GM20000 (cell line): Measurements from ENCODE around the gene CBL.

Experiments used
- DNase-seq: peaks from one replicate; pipeline ENCODE4 v3.0.0; 2012; ENCODE audit warnings: low spot score
- TF ChIP-seq, protein P1 (sequence below): IDR thresholded peaks from 2 replicates; pipeline ENCODE4 v1.5.1; 2012; ENCODE audit warnings: mild to moderate bottlenecking, control low read depth; ENCODE audit errors: extremely low read depth, missing control alignments

Gene CBL

GRCh38 chr11:119330237-119330636 lies 124.1 kb downstream of the CBL start:
- TF ChIP-seq, protein P1, sequence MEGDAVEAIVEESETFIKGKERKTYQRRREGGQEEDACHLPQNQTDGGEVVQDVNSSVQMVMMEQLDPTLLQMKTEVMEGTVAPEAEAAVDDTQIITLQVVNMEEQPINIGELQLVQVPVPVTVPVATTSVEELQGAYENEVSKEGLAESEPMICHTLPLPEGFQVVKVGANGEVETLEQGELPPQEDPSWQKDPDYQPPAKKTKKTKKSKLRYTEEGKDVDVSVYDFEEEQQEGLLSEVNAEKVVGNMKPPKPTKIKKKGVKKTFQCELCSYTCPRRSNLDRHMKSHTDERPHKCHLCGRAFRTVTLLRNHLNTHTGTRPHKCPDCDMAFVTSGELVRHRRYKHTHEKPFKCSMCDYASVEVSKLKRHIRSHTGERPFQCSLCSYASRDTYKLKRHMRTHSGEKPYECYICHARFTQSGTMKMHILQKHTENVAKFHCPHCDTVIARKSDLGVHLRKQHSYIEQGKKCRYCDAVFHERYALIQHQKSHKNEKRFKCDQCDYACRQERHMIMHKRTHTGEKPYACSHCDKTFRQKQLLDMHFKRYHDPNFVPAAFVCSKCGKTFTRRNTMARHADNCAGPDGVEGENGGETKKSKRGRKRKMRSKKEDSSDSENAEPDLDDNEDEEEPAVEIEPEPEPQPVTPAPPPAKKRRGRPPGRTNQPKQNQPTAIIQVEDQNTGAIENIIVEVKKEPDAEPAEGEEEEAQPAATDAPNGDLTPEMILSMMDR = no peak
- DNase-seq = no peak

DNA sequence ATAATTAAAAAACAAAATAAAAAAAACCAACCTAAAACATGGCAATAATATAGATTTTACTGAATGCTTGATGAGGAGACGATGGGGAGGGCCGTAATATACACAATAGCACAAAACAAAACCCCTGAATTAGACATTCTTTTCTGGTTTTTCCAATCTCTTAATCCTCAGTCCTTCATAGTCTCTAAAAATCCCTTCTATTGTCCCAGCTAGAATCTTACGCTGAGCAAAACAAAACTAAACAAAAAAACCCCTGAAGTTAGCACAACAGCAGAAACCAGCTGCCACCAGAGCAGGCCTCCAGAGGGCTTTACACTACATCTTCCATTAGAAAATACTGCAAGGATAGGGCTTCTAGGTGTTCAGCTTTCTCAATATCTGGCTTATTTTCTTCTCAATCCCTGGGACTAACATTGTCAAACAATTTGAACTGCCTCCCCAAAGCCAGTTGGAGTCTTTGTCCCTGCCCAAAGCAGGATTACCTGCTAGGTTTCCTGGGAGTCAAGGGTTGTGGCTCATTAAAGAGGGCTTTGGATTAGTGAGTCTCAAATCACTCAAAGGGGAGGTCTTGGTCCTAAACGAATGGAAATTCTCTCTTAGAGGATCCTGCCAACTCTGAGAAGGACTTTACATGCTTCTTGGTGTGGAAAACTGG lies 126.1 kb downstream of the CBL start:
- TF ChIP-seq, protein P1 = no peak
- no peak for DNase-seq

DNA sequence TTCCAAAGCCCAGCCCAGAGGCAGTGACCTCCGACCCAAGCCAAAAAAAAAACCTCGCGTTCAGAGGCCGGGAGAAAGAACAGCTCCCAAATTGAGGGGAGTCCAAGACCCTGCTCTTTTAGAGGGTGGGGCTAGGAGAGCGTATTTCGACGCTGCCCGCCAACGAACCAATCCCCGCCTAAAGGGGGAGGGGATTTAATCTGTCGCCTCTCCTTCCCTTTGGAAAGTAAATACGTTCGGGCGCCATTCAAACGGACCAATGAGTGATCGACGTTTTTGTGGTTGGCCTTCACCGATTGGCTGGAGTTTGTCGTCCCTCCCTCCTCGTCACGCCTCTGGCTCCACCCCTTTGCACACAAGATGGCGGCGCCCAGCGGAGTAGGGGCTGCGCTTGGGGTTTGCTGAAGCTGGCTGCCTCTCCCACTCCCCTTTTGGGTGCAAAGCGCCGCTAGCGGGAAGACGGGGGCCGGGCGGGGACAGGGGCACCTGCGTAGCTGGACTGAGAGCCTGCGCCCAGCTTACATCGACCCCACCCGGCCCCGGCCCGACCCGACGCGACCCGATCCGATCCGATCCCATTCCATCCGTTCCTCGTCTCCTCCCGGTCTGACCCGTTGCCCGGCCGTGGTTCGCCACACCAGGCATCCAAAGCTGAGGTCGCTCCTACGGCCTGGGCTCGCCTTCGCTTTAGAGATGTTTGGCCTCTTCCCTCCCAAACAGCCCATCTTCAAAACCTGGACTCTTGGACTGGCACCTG lies 128.2 kb downstream of the CBL start, which contains the start of gene RNF26:
RNF26 (plus strand) TSS at position 354 of the 757 bp plus-strand sequence. CDS start 596 bp downstream, outside the sequence.
- TF ChIP-seq, protein P1 = no peak
- peak; percentile 98 for DNase-seq

DNA sequence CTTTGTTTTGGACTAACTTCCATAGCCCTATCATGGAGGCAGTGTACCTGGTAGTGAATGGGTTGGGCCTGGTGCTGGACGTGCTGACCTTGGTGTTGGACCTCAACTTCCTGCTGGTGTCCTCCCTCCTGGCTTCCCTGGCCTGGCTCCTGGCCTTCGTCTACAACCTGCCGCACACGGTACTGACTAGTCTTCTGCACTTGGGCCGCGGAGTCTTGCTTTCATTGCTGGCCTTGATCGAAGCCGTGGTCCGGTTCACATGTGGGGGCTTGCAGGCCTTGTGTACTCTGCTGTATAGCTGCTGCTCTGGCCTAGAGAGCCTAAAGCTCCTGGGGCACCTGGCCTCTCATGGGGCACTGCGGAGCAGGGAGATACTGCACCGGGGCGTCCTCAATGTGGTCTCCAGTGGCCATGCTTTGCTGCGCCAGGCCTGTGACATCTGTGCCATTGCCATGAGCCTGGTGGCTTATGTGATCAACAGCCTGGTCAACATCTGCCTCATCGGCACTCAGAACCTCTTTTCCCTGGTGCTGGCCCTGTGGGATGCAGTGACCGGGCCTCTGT lies 129.0 kb downstream of the CBL start:
- TF ChIP-seq, protein P1 = no peak
- no peak for DNase-seq

- TF ChIP-seq, protein P1 = no peak
- DNase-seq = no peak
Measured at GRCh38 chr11:119335655-119336543, 129.8 kb downstream of the CBL start.

DNA sequence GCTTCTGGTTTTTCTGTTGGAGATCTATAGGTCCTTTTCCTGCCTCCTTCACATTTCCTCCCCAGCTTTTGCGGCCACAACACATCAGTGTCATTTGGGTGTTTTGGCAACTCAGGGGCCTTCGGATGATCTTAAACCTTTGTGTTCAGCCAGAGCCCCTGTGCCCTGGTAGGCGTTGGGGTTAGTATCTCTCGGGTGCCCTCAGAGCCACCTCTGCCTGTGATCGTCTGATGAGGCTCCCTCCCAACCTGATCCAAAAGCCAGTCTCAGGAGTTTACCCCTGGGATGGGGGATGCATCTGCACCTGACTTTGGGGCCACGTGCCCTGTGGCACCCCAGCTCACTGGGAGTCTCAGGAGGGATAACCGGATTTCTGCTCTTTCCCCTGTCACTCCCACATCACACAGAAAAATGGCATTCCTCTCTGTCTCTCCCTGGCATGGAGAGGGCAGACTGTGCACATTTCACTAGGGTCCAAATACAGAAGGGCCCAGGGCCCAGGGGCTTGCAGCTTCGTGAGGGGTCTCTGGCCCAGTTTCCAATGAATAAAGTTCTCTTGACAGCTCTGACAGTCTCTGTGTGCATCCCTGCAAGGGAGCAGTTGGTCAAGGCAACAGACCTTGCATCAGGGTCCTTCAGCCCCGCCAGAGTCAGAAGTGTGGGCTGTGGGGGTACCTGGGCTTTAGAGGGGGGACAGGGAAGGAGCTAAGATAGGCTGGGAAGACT lies 130.8 kb downstream of the CBL start:
- TF ChIP-seq, protein P1 = no peak
- DNase-seq = no peak
